ENCODE results near the gene MED12L. TPM values are rescaled to one million over a fixed set of nuclear protein-coding genes. Genes with fewer than 3 reads are reported as not detected.

Gene MED12L
- polyA plus RNA-seq, 3 donors, result 0.03 to 0.09 TPM; not detected in 1

DNA sequence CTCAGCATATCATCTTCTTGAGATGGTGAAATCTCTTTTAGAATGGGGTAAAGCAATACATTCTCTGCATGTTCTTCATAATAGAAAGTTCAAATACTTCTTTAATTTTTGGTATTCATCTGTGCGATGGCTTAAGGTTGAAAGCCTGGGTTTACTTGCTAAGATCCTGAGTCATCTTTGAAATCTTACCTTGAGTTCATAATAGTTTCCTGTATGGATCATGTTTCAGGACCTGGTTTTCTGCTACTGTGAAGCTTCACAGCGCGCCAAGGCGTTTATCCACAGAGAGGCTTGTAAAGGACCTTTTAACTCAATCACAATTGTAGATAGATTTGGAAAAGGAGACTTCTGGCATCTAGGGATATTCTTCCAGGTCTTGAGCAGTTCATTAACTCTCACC, 39.0 kb downstream of the MED12L start:
- 87 to 88% (median 88%) methylated on average over 4 of the region's 4 CpGs for WGBS, 3 donors
- no peak overlapping the region for H3K27ac ChIP-seq (ENCODE audit: low read depth, low read length)

DNA sequence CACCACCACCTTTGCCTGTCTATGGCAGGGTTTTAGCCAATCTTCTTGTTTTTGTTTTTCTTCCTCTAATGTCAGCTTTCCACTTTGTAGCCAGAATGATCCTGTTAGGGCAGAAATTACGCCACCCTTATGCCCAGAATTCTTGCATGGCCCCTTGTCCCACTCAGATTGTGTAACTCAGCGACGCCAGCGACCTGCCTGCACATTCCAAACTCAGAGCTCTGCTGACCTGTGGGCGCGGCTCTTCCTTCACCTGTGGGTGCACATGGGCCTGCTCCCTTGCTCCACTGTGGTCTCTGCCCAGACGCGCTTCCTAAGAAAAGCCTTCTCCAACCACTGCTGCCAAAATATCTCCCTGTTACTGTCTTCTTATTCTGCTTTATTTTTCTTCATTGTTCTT, 45.0 kb downstream of the MED12L start:
- WGBS, 3 donors, result 80 to 93% (median 88%) methylated on average over 8 of the region's 8 CpGs
- no peak overlapping the region for H3K27ac ChIP-seq (ENCODE audit: low read depth, low read length)

DNA sequence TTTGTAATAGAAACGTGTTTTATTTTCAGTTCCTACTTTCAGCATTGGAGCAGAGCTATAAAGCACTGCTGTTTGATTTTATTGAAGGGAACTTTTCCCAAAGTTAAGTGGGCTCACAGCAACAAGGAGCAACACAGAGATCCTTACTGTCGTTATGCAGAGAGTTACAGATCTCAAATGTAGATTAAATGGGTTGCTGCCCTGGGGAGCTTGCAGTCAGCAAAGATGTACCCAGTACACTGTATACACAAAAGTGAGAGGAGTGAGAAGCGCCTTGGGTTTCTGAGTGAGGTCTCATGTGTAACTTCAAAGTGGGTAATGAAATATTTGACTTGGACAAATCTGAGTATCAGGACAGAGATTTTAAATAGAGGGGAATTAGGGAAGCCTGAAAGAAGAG, 47.7 kb downstream of the MED12L start:
- H3K27ac ChIP-seq (ENCODE audit: low read depth, low read length), result no peak overlapping the region
- WGBS, 3 donors, result 31 to 64% (median 43%) methylated on average over 3 of the region's 3 CpGs

DNA sequence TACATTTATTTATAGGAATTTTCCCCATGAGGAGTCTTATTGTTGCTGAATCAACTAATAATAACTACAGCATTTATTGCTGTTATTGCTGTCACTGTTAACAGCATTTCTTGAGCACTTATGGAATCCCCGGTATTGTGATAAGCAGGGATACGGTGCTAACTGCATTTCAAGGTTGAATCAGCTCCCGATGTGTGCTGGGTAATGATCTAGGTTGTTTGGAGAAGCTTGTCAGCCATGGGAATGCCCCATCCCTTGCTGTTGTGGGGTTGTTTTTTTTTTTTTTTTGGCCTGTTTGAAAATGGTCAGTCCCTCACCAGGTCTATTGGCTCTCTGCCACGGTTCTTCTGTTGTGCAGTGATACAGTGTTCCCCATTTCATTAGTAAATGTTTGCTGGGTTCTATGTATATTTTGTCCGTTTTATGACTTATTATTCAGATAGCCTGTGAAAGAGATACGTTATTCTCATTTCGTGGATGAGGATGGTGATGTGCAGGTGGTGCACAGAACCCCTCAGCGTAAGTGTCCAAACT, 48.5 kb downstream of the MED12L start:
- no peak overlapping the region for H3K27ac ChIP-seq (ENCODE audit: low read depth, low read length)
- 63 to 68% (median 63%) methylated on average over 8 of the region's 8 CpGs for WGBS, 3 donors

DNA sequence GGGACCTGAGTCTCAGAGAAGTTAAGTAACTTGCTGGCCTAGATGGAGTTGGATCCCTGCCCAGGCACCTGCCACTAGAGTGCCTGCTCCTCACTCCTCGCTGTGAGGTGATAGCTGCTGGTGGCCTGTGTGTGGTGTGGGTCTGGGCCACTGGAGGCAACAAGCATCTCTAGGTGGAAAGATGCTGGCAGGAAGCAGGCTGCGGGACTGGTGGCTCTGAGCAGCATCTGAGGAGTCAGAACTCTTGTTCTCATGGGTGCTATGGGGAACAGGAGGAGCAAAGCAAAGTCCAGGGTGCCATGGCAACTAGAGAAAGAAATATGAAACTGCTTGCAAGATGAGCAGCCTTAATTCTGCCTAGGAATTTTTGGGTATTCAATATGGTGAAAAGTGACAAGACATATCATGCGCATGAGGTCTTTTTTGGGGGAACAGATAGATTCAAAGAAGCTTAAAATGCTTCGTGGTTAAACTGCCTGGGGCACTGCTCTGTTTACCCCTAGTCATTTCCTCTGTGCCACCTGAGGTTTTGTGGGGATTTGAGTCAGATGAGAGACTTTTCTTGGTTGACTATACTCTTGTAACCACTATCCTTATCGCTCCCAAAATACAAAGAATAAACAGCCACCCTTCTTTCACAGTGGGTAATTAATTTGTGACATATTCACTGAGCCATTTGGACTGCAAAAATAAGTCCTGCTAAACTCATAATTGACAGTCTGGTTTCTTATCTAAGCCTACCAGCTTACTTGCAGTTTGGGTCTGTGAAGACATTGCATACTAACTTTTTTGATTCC, 50.3 kb downstream of the MED12L start:
- H3K27ac ChIP-seq (ENCODE audit: low read depth, low read length), result no peak overlapping the region
- WGBS, 3 donors, result 44 to 53% (median 52%) methylated on average over 5 of the region's 5 CpGs

DNA sequence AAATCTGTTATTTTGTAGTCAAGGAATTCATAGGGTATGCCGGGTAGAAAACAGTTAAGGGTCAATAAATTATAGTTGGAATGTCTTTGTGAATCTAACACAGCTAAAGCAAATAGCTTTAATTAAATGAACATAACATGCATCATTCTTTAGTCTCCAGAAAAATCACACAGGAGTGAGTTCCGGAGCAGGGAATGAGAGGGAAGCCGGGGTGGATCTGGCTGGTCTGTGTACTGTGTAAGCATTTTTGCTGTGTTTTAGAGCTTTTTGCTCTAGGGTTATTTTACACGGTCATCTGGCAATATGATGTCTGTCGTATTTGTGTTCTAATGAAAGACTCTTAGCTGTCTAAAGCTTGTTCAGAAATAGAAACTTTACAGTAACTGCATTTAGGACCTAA, 57.5 kb downstream of the MED12L start:
- WGBS, 3 donors, result 61 to 73% (median 70%) methylated on average over 5 of the region's 5 CpGs

DNA sequence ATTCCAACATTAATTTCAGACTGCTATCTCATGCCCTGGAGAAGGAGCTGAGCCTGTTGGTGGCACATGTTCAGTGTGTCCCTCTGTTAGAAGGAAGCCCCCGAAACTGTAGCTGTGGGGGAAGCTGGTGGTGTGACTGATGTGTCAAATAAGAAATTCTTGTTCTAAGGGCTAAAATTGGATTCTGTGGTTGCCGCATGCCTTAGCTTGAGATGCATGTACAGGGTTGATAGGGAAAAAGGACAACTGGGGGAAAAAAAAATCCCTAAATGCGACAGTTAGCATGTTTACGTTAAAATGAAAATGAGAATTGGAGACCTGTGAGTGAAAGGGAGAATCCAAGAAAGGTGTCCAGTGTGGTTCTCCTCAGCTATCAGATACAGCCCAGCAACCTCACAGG, 58.6 kb downstream of the MED12L start:
- no peak overlapping the region for H3K27ac ChIP-seq (ENCODE audit: low read depth, low read length)
- 64 to 81% (median 75%) methylated on average over 4 of the region's 4 CpGs for WGBS, 3 donors

More for the DNA sequence above, 57.5 kb downstream of the MED12L start:
- H3K27ac ChIP-seq (ENCODE audit: low read depth, low read length), result no peak overlapping the region

DNA sequence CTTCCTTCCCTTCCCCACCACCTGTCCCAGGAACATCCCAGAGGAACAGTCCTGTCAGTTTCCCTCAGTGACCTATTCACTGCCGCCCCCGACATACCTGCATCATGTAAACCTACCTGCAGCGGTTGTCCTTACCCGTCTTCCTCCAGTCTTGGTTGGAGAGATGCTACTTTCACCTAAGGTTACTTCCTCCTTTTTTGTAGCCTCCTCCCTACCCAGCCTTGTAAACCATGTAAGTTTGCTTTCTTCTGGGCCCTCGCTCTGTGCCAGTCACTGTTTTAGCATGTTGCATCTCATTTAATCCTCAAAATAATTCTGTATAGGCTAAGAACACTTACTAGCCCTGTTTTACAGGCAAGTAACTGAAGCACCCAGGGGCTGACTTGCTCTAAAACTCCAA, 59.3 kb downstream of the MED12L start:
- 90 to 95% (median 95%) methylated on average over 5 of the region's 5 CpGs for WGBS, 3 donors
- H3K27ac ChIP-seq (ENCODE audit: low read depth, low read length), result no peak overlapping the region

DNA sequence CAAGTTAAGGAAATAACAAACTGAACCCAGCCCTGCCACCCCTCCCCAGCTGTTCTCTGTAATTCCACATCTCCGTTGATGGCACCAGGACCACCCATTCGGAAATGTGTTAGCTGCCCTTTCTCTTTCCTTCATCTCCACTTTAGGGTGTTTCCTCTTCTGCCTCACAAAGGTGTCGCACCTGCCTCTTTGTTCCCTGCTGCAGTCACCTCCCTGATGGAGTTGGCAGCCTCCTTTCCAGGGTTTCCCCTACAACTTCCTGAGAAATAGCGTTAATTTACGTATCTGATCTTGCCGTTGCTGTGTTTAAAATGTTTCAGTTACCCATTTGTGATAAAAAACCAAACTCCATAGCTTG, 60.2 kb downstream of the MED12L start:
- 30 to 34% (median 33%) methylated on average over 6 of the region's 6 CpGs for WGBS, 3 donors
- H3K27ac ChIP-seq (ENCODE audit: low read depth, low read length), result no peak overlapping the region

DNA sequence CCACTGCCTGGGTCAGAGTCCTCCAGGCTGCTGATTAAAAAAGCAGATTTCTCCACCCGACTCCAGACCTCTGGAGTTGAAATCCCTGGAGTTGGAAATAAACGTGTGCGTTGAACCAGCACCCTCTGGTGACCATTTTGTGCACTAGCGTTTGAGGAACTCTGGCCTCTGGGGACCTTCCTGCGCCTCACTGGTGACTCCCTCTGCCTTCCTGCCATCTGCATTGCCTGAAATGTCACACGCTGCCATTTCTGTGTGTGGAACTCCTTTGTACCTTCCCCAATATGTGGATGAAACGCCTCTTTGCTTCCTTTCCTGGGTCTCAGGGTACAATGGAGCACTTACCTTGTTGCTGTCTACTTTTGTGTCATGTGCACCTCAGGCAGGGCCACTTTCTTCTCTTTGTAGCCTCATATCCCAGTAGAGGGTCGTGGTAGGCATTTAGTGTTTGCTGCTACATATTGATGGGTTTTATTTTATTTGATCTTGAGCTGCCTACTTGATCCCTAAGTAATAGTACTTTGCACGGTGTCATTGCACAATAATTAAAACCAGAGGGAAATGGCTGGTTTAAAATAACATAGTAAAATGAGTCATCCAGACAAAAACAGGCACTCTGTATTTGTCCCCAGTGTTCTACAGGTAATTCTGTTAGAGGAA, 60.7 kb downstream of the MED12L start:
- H3K27ac ChIP-seq (ENCODE audit: low read depth, low read length), result no peak overlapping the region
- 8 to 16% (median 9%) methylated on average over 9 of the region's 9 CpGs for WGBS, 3 donors

DNA sequence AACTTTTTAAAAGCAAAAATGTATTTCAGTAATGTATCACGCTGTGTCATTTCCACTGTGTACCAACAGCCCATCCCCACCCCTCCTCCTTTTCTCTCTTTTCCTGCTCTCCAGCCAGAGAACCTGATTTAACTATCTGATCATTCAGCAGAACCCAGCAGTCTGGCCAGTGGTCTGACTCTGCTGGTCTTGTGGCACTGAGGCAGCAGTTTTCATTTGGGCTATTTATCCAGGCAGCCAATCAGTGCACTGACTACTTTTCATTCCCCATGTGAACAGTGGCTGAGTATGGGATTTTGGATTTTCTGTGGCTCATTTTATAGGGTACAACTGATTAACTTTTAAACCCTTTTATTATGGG, 61.2 kb downstream of the MED12L start:
- no peak overlapping the region for H3K27ac ChIP-seq (ENCODE audit: low read depth, low read length)
- 44 to 91% (median 56%) methylated on average over 1 of the region's 1 CpG for WGBS, 3 donors

DNA sequence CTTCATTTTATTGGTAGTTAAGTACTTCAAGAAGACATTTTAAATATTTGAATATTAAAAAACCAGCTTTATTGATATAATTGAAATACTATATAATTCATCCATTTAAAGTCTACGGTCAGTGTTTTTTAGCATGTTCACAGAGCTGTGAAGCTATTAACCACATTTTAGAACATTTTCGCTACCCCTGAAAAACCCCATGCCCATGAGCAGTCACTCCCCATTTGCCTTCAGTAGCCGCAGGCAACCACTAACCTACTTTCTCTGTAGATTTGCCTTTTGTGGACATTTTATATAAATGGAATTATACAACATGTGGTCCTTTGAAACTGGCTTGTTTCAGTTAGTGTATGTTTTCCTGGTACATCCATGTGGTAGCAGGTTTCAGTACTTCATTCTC, 61.8 kb downstream of the MED12L start:
- H3K27ac ChIP-seq (ENCODE audit: low read depth, low read length), result no peak overlapping the region
- WGBS, 3 donors, result 89 to 96% (median 95%) methylated on average over 3 of the region's 3 CpGs

DNA sequence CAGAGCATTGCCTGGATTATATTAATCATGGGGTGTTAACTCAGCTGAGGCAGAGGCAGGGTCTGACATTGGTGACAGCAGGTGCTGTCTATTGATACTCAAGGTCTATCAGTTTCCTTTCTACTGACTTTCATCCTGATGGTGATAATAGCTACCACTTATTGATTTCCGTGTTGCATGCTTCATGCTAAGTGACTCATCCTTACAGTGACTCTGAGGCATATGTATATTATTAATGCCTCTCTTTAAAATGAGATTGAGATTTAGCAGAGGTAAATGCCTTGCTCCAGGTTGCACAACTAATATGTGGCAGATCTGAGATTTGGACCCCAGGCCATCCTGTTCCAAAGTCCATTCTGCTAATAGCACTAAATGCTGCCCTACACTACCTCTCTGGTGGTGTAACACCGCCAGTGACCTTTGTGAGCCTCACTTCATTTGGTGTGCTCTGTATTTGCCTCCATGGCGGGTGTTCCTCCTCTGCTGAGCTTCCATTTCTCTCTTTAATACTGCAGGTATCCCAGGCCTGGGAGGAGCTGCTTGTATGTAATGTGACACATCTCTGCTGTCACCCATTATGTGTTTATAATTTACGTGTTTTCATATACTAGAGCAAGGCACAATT, 67.1 kb downstream of the MED12L start:
- no peak overlapping the region for H3K27ac ChIP-seq (ENCODE audit: low read depth, low read length)
- WGBS, 3 donors, result 95 to 98% (median 96%) methylated on average over 4 of the region's 4 CpGs

DNA sequence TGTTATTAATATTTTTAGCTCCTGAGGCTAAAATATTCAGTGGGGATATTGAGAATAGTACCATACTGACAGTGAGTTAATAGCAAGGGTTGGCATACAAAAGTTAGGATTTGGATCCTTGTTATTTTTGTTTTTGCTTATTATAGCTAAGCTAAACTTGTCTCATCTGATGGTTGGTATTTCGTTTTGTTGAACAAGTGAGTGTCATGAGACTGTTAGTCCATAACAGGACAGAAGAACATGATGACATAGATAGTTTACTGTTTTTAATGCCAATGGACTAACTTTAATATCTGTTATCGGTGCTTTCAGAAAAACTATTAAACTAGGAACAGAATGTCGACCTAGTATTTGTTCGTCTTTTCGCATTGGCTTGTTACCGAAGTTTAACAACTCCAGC, 69.1 kb downstream of the MED12L start:
- WGBS, 3 donors, result 90 to 93% (median 91%) methylated on average over 6 of the region's 6 CpGs
- H3K27ac ChIP-seq (ENCODE audit: low read depth, low read length), result no peak overlapping the region

DNA sequence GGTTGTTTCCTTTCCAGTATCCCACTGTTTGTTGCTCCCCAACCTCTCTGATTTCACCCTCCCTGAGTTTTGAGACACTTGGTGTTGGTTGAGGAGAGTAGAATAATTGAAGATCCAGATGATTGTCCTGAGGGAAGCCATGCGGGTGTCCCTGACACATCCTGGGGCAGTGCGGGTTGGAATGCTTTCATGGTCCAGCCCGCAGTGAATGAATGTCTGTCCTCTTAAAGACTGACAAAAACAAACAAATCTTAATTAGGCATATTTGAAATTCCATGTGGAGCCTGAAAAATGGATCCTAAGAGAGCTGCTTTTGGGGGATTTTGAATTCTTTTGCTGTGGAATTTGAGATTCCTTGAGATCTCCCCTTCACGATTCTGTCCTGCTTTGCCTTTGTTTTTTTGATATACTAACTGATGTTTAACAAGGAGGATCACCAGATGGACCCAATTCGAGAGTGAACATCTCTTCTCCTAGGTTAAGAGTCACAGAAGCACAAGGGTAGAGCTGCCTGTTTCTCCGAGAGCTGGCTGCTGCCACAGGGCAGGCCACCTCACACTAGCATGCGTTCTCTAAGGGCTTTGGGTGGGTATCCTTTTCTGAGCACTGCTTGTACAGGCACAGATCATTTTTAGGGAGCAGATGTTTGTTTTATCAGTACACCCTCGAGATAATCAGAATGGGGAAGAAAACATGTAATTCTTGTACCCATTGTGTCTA, 70.1 kb downstream of the MED12L start:
- WGBS, 3 donors, result 68 to 85% (median 78%) methylated on average over 8 of the region's 8 CpGs
- no peak overlapping the region for H3K27ac ChIP-seq (ENCODE audit: low read depth, low read length)

DNA sequence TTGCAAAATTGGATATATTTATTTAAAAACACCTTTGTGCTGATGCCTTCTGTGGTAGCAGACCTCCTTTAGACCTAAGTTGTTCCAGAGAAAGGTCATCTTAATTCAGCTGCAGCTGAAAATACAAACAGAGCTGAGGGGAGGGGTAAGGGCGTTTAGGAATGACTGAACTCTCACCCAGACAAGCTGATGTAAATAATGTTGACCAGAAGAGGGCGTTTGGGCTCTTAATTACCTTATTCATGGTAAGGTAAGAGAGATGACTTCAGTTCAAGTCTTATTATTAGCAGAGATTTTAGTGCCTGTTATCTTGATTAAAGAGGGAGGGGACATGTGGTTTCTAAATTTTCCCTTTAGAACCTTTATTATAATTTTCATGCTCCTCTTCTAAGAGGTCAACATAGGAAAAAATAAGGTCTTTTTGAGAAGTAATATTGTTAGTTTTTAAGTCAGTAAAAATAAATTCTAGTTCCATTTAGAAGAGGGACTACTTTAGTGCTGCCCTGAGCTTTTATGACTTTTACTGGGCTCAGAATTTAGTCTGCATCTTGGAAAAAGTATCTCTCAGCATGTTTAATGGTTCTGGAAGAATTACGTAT, 71.3 kb downstream of the MED12L start:
- no peak overlapping the region for H3K27ac ChIP-seq (ENCODE audit: low read depth, low read length)
- 35 to 36% (median 35%) methylated on average over 3 of the region's 3 CpGs for WGBS, 3 donors

DNA sequence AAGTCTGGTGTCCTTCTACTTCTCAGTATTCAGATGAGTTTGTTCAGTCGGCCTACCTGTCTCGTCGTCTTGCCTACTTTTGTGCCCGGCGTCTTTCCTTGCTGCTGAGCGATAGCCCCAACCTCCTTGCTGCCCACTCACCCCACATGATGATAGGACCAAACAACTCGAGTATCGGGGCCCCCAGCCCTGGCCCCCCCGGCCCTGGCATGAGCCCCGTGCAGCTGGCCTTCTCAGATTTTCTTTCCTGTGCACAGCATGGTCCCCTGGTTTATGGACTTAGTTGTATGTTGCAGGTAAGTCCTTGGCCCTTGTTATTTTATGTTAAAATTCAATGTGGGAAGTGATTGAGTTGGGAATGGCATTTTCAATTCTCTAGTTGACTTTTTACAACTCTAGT, 74.3 kb downstream of the MED12L start:
- WGBS, 3 donors, result 90 to 95% (median 91%) methylated on average over 10 of the region's 10 CpGs
- no peak overlapping the region for H3K27ac ChIP-seq (ENCODE audit: low read depth, low read length)

DNA sequence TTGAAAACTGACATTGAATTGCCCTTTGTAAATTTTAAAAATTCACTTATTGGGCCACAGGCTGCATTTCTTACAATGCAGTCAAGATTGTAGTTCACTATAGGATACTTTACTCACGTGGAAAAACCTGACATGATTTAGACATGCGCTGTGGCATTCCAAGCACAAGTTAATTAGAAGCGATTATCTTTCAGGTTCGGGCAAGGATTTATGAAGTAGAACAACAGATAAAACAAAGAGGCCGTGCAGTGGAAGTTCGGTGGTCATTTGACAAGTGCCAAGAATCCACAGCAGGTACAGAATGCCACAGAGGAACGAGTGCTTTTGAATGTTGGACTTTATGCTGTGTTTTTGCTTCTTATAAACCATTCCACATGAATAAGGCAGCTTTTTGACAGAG, 79.8 kb downstream of the MED12L start:
- WGBS, 3 donors, result 85 to 89% (median 87%) methylated on average over 7 of the region's 7 CpGs
- H3K27ac ChIP-seq (ENCODE audit: low read depth, low read length), result no peak overlapping the region
